Vagina (tissue), 2 donors: ENCODE data around the gene EIF2S1.

Experiments used
- POLR2AphosphoS5 ChIP-seq, 2 donors: sonication (generic); formaldehyde crosslinking; IDR thresholded peaks; one replicate each; pipeline ENCODE4 v1.9.0; 2017; ENCODE audit warnings: antibody characterized with exemption in 2 of 2, mild to moderate bottlenecking in 2 of 2, low read depth in 1 of 2; ENCODE audit not compliant: insufficient read depth in 1 of 2
- TF ChIP-seq, protein P1 (sequence below), 3 experiments: fragments of 450-650 bp in 2 of 3; fragments of 200-600 bp in 1 of 3; sonication (generic) in 1 of 3; IDR thresholded peaks; one replicate each; pipeline ENCODE4 v1.5.1; 2017 to 2019; ENCODE audit warnings: antibody characterized with exemption in 3 of 3, mild to moderate bottlenecking in 2 of 3, moderate library complexity in 2 of 3

GRCh38 chr14:67357969-67358354 lies 2.2 kb upstream of the EIF2S1 start:
- no peak for TF ChIP-seq POLR2AphosphoS5 (IDR thresholded peaks at IDR 0.05; ENCODE audit: insufficient read depth in 1 of 2, low read depth in 1 of 2)
- TF ChIP-seq, protein P1, sequence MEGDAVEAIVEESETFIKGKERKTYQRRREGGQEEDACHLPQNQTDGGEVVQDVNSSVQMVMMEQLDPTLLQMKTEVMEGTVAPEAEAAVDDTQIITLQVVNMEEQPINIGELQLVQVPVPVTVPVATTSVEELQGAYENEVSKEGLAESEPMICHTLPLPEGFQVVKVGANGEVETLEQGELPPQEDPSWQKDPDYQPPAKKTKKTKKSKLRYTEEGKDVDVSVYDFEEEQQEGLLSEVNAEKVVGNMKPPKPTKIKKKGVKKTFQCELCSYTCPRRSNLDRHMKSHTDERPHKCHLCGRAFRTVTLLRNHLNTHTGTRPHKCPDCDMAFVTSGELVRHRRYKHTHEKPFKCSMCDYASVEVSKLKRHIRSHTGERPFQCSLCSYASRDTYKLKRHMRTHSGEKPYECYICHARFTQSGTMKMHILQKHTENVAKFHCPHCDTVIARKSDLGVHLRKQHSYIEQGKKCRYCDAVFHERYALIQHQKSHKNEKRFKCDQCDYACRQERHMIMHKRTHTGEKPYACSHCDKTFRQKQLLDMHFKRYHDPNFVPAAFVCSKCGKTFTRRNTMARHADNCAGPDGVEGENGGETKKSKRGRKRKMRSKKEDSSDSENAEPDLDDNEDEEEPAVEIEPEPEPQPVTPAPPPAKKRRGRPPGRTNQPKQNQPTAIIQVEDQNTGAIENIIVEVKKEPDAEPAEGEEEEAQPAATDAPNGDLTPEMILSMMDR (IDR thresholded peaks at IDR 0.05) = no peak
